Spinal cord (tissue), 10 donors: ENCODE measurements around the gene GLYATL1B. TPM values are rescaled to one million over a fixed set of nuclear protein-coding genes. Genes with fewer than 3 reads are reported as not detected.

Experiments
- DNase-seq, 6 donors: peaks; one replicate each; pipeline versions ENCODE4 v3.0.0 to v3.0.0-alpha.2; 2013 to 2015; ENCODE audit warnings: low spot score in 6 of 6, low read depth in 4 of 6
- H3K27ac ChIP-seq: one replicate; pipeline ENCODE4 v1.5.1; 2013; ENCODE audit warnings: low read depth, low read length, control low read depth
- H3K27me3 ChIP-seq: one replicate; pipeline ENCODE4 v1.6.1; 2013; ENCODE audit warnings: low read length; ENCODE audit not compliant: control insufficient read depth, insufficient read depth
- H3K36me3 ChIP-seq: one replicate; pipeline ENCODE4 v1.6.1; 2013; ENCODE audit warnings: low read length; ENCODE audit not compliant: control insufficient read depth, insufficient read depth
- H3K4me1 ChIP-seq: one replicate; pipeline ENCODE4 v1.6.1; 2013; ENCODE audit warnings: low read length; ENCODE audit not compliant: control insufficient read depth, insufficient read depth
- H3K4me3 ChIP-seq: one replicate; pipeline ENCODE4 v1.5.1; 2013; ENCODE audit warnings: low read depth, low read length, control low read depth
- H3K9me3 ChIP-seq: one replicate; pipeline ENCODE4 v1.6.1; 2013; ENCODE audit warnings: low read length; ENCODE audit not compliant: control insufficient read depth, insufficient read depth
- WGBS: methylation state at CpG from one replicate; pipeline ENCODE4 v1.1.5; 2013; ENCODE audit warnings: missing lambda C conversion rate; ENCODE audit not compliant: insufficient coverage; 5-methylcytosine and 5-hydroxymethylcytosine counted together
- polyA plus RNA-seq, 2 donors: library from polyadenylated mRNA; unstranded; fragments of 120-200 nt; gene quantifications; one replicate each; pipeline ENCODE4 v1.2.1, GENCODE V29; 2013; ENCODE audit not compliant: insufficient read length in 2 of 2
- total RNA-seq, 2 donors: library from RNA; depleted of rRNA in 1 of 2; stranded (reverse); fragments of 120-200 nt in 1 of 2; fragments of >200 nt in 1 of 2; gene quantifications; one replicate each; pipeline versions ENCODE4 v1.2.3 to v1.2.4, GENCODE V29; 2013 to 2014
- donor health status: healthy.

The GLYATL1B gene
- total and polyA plus RNA-seq, 4 donors, result not detected

DNA sequence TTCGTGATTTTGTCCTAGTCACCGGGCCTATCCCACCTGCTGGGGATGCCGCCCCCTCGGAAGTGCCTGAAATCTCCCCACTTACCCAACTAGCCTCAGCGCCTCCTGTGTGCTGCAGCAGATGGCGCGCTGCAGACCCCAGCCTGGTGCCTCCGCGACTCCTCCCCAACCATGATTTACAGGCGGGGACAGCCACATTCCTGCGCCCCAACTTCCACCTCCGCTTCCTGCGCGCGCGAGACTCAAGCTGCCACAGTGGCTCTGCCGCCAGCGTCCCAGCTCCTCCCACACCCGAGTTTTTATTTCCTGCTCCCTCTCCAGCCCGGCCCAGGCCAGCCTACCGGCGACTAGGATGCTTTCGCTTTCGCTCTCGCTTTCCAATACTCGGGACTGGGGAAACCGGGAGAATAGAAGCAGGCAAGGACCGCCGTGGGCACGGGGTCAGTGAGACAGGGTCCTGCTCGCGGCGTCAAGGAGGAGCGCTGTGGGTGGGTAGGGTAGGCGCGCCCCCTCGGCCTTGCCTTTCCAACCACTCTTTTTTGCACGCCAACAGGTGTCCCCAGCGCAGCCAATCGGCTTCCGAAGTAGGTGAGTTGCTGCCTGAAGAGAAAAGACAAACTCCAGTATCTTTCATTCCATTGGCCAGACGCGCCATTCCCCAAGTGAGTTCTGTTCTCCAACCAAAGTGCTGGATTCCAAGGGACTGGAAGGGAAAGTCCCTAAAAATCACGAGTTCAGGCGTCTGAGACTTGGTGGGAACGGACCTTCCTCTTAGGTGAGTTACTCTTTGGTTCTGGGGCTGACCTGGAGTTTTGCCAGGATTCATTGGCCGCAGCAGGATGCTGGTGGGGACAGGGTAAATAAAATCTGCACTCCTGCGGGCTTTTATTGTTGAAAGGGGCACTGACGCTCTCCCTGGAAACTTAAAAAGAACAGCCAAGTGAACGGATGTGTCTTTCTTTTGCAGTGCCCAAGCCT, 56.7 kb downstream of the GLYATL1B start, which contains the start of gene FAM111A:
Gene FAM111A (plus strand): TSS at position 327 of the 978 bp plus-strand sequence. CDS start 6,017 bp downstream, outside the sequence.
- Histone ChIP-seq H3K9me3 (no peaks in the 10 kb centered on the region), H3K4me3 (peak within 1 kb of the TSS; percentile 86), H3K36me3 (peaks cover 2% of the 10 kb centered on the region), H3K27me3 (no peaks in the 10 kb centered on the region), H3K4me1 (peaks cover 11% of the 10 kb centered on the region), H3K27ac (peak within 1 kb of the TSS; percentile 99)
- DNase-seq, result peak; percentile 54 to 90 (median 68)
- under 1% methylated on average over 43 of the region's 50 CpGs for WGBS

DNA sequence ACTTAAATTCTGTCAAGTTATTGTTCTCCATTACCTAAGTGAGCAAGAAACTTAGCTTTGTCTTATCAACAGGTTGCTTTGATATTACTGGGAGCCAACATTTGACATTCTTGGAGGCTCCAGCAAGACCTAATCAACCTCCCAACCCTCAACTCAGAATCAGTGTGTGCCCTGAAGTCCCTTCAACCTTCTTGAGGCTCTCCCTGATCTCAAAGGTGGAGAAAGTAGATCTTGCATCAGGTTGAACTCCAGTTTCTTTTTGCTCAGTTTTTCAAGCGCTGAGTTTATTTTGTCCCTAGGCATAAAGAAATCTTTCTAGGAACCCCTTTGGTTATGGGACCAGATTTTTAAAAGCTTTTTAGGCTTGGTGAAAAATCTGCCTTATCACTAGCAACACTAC, 58.0 kb downstream of the GLYATL1B start:
- Histone ChIP-seq H3K27ac (peak overlapping the region; percentile 99), H3K27me3 (no peaks in the 10 kb centered on the region), H3K4me3 (peak overlapping the region; percentile 40), H3K4me1 (peaks cover 11% of the 10 kb centered on the region), H3K9me3 (no peaks in the 10 kb centered on the region), H3K36me3 (peaks cover 2% of the 10 kb centered on the region)
- WGBS, result no CpG with 5 or more reads among the region's 1 CpG
- no peak for DNase-seq

Other genes with a start within 250 kb of the GLYATL1B start
- gene GLYATL2, start 241.6 kb upstream of the GLYATL1B start, total RNA-seq, result 1 to 10 TPM; 1.9 TPM
- 1 to 10 TPM; 3.7 to 4.9 TPM for gene GLYATL2, start 241.6 kb upstream of the GLYATL1B start, polyA plus RNA-seq
- 1 to 10 TPM; 1.4 to 3.6 TPM for gene GLYATL1, start 146.8 kb upstream of the GLYATL1B start, total RNA-seq
- 1 to 10 TPM; 5.7 to 6.1 TPM for gene GLYATL1, start 146.8 kb upstream of the GLYATL1B start, polyA plus RNA-seq
- gene FAM111B, start 20.9 kb downstream of the GLYATL1B start, total RNA-seq, result 10 to 100 TPM in 1 of 2 donors, 1 to 10 TPM in 1; 9.5 to 10.5 TPM
- 1 to 10 TPM; 3.3 to 5.7 TPM for gene FAM111B, start 20.9 kb downstream of the GLYATL1B start, polyA plus RNA-seq
- 10 to 100 TPM; 34.8 to 47.5 TPM for gene FAM111A, start 56.5 kb downstream of the GLYATL1B start, total RNA-seq
- 10 to 100 TPM; 25.3 to 27.4 TPM for gene FAM111A, start 56.5 kb downstream of the GLYATL1B start, polyA plus RNA-seq
- 10 to 100 TPM; 27.8 to 28.3 TPM for gene DTX4, start 85.8 kb downstream of the GLYATL1B start, total RNA-seq
- 100 to 1,000 TPM; 104 to 108 TPM for gene DTX4, start 85.8 kb downstream of the GLYATL1B start, polyA plus RNA-seq
- 10 to 100 TPM; 15.0 to 15.8 TPM for gene MPEG1, start 126.6 kb downstream of the GLYATL1B start, total RNA-seq
- 1 to 10 TPM; 4.5 to 5.5 TPM for gene MPEG1, start 126.6 kb downstream of the GLYATL1B start, polyA plus RNA-seq